Endothelial cell of umbilical vein (primary cell): ENCODE results near the gene TERT. TPM values are rescaled to one million over a fixed set of nuclear protein-coding genes. Genes with fewer than 3 reads are reported as not detected.

ENCODE experiments used
- BruUV-seq: library from RNA; stranded (reverse); fragments of 400-500 nt; replicated peaks from 2 replicates; lab custom pipeline; 2021; lab: Mats Ljungman, UMichigan
- CTCF ChIA-PET: fragments of 300-600, 350-600 bp; sonication (Branson Sonifier 250); formaldehyde crosslinking; loops from one replicate; lab custom pipeline; 2021; ENCODE audit warnings: antibody characterized with exemption, inconsistent platforms; lab: Charles Lee
- POLR2A ChIA-PET: fragments of 300-600, 350-600 bp; sonication (Branson Sonifier 250); formaldehyde crosslinking; loops from one replicate; lab custom pipeline; 2021; ENCODE audit warnings: antibody characterized with exemption, inconsistent platforms; lab: Charles Lee
- DNase-seq: peaks from one replicate; pipeline ENCODE4 v3.0.0-alpha.2; 2011; ENCODE audit warnings: low read depth, low spot score
- FAIRE-seq: peaks from 2 replicates; lab custom pipeline; 2011; peaks lifted over from hg19 to GRCh38; lab: Jason Lieb, UNC
- H2AFZ ChIP-seq: 2 replicates; pipeline ENCODE4 v1.6.0; 2012; ENCODE audit warnings: low read depth, low read length, control low read depth, inconsistent platforms
- H3K27ac ChIP-seq: 2 replicates; pipeline ENCODE4 v1.5.1; 2011; ENCODE audit warnings: low read depth, mild to moderate bottlenecking, control low read depth, low read length, moderate library complexity; ENCODE audit not compliant: insufficient read depth
- H3K27me3 ChIP-seq, 2 experiments: 2 replicates each; pipeline versions ENCODE4 v1.6.0 to v1.6.1; 2011; ENCODE audit warnings: low read length in 2 of 2, mixed read lengths in 1 of 2; ENCODE audit not compliant: control insufficient read depth in 2 of 2, insufficient read depth in 2 of 2
- H3K36me3 ChIP-seq, 2 experiments: 2 replicates in 1 of 2; 3 replicates in 1 of 2; pipeline ENCODE4 v1.5.1; 2011; ENCODE audit warnings: low read length in 2 of 2, mild to moderate bottlenecking in 1 of 2, moderate library complexity in 1 of 2; ENCODE audit not compliant: control insufficient read depth in 2 of 2, insufficient read depth in 2 of 2; ENCODE audit errors: extremely low read depth in 1 of 2
- H3K4me1 ChIP-seq: 3 replicates; pipeline ENCODE4 v1.5.1; 2011; ENCODE audit warnings: mild to moderate bottlenecking, low read length; ENCODE audit not compliant: control insufficient read depth, insufficient read depth; ENCODE audit errors: extremely low read depth
- H3K4me2 ChIP-seq: 2 replicates; pipeline ENCODE4 v1.6.1; 2011; ENCODE audit warnings: low read length, control low read depth, mixed read lengths; ENCODE audit not compliant: insufficient read depth
- H3K4me3 ChIP-seq, 3 experiments: fragments of 200-600 bp in 1 of 3; sonication (generic), shearing (Covaris generic) in 1 of 3; replicated peaks in 1 of 3; 2 replicates each; pipeline ENCODE4 v1.5.1; 2011 to 2016; ENCODE audit warnings: control low read depth in 3 of 3, low read length in 3 of 3, mild to moderate bottlenecking in 2 of 3, inconsistent platforms in 1 of 3, low read depth in 1 of 3, moderate library complexity in 1 of 3; ENCODE audit not compliant: insufficient read depth in 1 of 3
- H3K79me2 ChIP-seq: 2 replicates; pipeline ENCODE4 v1.6.0; 2012; ENCODE audit warnings: low read length, inconsistent platforms; ENCODE audit not compliant: control insufficient read depth, insufficient read depth
- H3K9ac ChIP-seq: replicated peaks from 2 replicates; pipeline ENCODE3; 2011; ENCODE audit warnings: low read length, control low read depth; ENCODE audit not compliant: insufficient read depth; ENCODE audit errors: extremely low read depth
- H3K9me1 ChIP-seq: replicated peaks from 3 replicates; pipeline ENCODE4 v1.6.0; 2011; ENCODE audit warnings: mild to moderate bottlenecking, low read length; ENCODE audit not compliant: control insufficient read depth, insufficient read depth; ENCODE audit errors: extremely low read depth
- H3K9me3 ChIP-seq: replicated peaks from 2 replicates; pipeline ENCODE4 v1.5.1; 2012; ENCODE audit warnings: low read length, inconsistent platforms; ENCODE audit not compliant: control insufficient read depth, insufficient read depth
- H4K20me1 ChIP-seq: replicated peaks from 2 replicates; pipeline ENCODE3; 2011; ENCODE audit warnings: mild to moderate bottlenecking, low read length; ENCODE audit not compliant: control insufficient read depth, insufficient read depth; ENCODE audit errors: extremely low read depth
- CTCF ChIP-seq, 2 donors: IDR thresholded peaks; 1 replicate in 1 of 2; 2 replicates in 1 of 2; pipeline ENCODE4 v1.5.1; 2011; ENCODE audit warnings: low read length in 2 of 2, mild to moderate bottlenecking in 2 of 2, moderate library complexity in 2 of 2, control low read depth in 1 of 2, inconsistent platforms in 1 of 2, low read depth in 1 of 2; ENCODE audit not compliant: insufficient read depth in 1 of 2; ENCODE audit errors: extremely low read depth in 1 of 2
- EZH2 ChIP-seq: IDR thresholded peaks from 2 replicates; pipeline ENCODE4 v1.6.1; 2012; ENCODE audit warnings: borderline replicate concordance, low read depth, mild to moderate bottlenecking, moderate library complexity, low read length, inconsistent platforms; ENCODE audit not compliant: severe bottlenecking
- FOS ChIP-seq: IDR thresholded peaks from 2 replicates; pipeline ENCODE4 v1.6.1; 2011; ENCODE audit warnings: mild to moderate bottlenecking, low read length, moderate library complexity, borderline replicate concordance; ENCODE audit not compliant: insufficient read depth
- GATA2 ChIP-seq: IDR thresholded peaks from 2 replicates; pipeline ENCODE4 v1.7.0; 2011; ENCODE audit warnings: low read depth, mild to moderate bottlenecking, moderate library complexity, mixed read lengths, low read length; ENCODE audit not compliant: insufficient read length, insufficient read depth
- JUN ChIP-seq: IDR thresholded peaks from 2 replicates; pipeline ENCODE4 v1.6.1; 2011; ENCODE audit warnings: borderline replicate concordance, low read depth; ENCODE audit not compliant: insufficient read length, insufficient read depth
- MYC ChIP-seq: IDR thresholded peaks from one replicate; pipeline ENCODE4 v1.6.1; 2011; ENCODE audit warnings: mild to moderate bottlenecking, low read depth, low read length
- POLR2A ChIP-seq: IDR thresholded peaks from 2 replicates; pipeline ENCODE4 v1.6.1; 2012; ENCODE audit warnings: low read depth, mild to moderate bottlenecking, control low read depth, low read length
- POLR2AphosphoS5 ChIP-seq: IDR thresholded peaks from 2 replicates; pipeline ENCODE4 v1.6.1; 2012; ENCODE audit warnings: low read depth, mild to moderate bottlenecking, control low read depth, low read length, moderate library complexity; ENCODE audit not compliant: insufficient read depth
- dilution Hi-C: fragments of 300-500 bp; cut with MboI; formaldehyde crosslinking; loops from one replicate; pipeline ENCODE4 v1.15.0; 2019; ENCODE audit warnings: low sequenced_read_pairs; ENCODE audit not compliant: extremely low pct_ligation_motif_present
- intact Hi-C: fragments of 100-400 bp; cut with micrococcal nuclease; formaldehyde crosslinking; loops from one replicate; pipeline ENCODE4 v1.10.0; 2022
- polyA plus RNA-seq, 4 experiments: library from polyadenylated mRNA; depleted of rRNA in 3 of 4; stranded (reverse) in 3 of 4; unstranded in 1 of 4; fragments of >200 nt; gene quantifications; 2 replicates each; pipeline versions ENCODE4 v1.2.1 to v1.2.3, GENCODE V29; 2011 to 2012; ENCODE audit warnings: missing spikeins in 1 of 4
- total RNA-seq: library from RNA; stranded (reverse); gene quantifications from 2 replicates; pipeline ENCODE4 v1.2.3, GENCODE V29; 2021
- TF ChIP-seq, protein P1 (sequence below): IDR thresholded peaks from 2 replicates; pipeline ENCODE4 v1.6.1; 2011; ENCODE audit not compliant: insufficient read depth, insufficient read length

Gene TERT
- total and polyA plus RNA-seq, 2 donors (not counting 3 experiments of a cell fraction or from before 2014, with no cell fraction given): 0.04 TPM; not detected in 1

- no TSS peak for BruUV-seq
- Histone ChIP-seq H3K79me2 (no peaks in the 10 kb centered on the region), H3K4me1 (no peaks in the 10 kb centered on the region), H4K20me1 (no peaks in the 10 kb centered on the region), H3K9ac (no peak overlapping the region), H3K27ac (no peak overlapping the region), H3K4me3 (no peak overlapping the region), H3K9me3 (no peaks in the 10 kb centered on the region), H2AFZ (no peak overlapping the region), H3K9me1 (no peaks in the 10 kb centered on the region), H3K36me3 (peaks cover 14 to 23% of the 10 kb centered on the region in 2 experiments), H3K27me3 (no peaks in the 10 kb centered on the region), H3K4me2 (no peak overlapping the region)
- FAIRE-seq (no peak), DNase-seq (no peak)
- ChIA-PET POLR2A (no interaction called here), CTCF (no interaction called here)
- dilution Hi-C loops: no loop called here
- intact Hi-C loops: no loop called here
- TF ChIP-seq, protein P1, sequence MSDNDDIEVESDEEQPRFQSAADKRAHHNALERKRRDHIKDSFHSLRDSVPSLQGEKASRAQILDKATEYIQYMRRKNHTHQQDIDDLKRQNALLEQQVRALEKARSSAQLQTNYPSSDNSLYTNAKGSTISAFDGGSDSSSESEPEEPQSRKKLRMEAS: no peak
- no peak for TF ChIP-seq FOS
- no peak for TF ChIP-seq EZH2
- TF ChIP-seq CTCF (IDR thresholded peaks at IDR 0.05; ENCODE audit: extremely low read depth in 1 of 2, insufficient read depth in 1 of 2, low read depth in 1 of 2, low read length in 2 of 2): no peak
- TF ChIP-seq POLR2A: no peak
- TF ChIP-seq JUN: no peak
- TF ChIP-seq POLR2AphosphoS5: no peak
- TF ChIP-seq MYC: no peak
- no peak for TF ChIP-seq GATA2
Observed at GRCh38 chr5:1316588-1317340, 21.9 kb upstream of the TERT start.
